DND-41 (cell line): Measurements from ENCODE around the gene ZFP69B.

ENCODE experiments used
- ATAC-seq: fragments of 200-7000 bp; cut with Tn5 transposase; 3 replicates; pipeline ENCODE4 v1.9.1; 2021; ENCODE audit warnings: low read depth; ENCODE audit not compliant: insufficient read depth
- DNase-seq: peaks from one replicate; pipeline ENCODE4 v3.0.0-alpha.2; 2020
- H2AFZ ChIP-seq: 2 replicates; pipeline ENCODE4 v1.6.0; 2012; ENCODE audit warnings: low read depth, low read length
- H3K27ac ChIP-seq: 2 replicates; pipeline ENCODE4 v1.5.1; 2012; ENCODE audit warnings: low read length, inconsistent platforms
- H3K27me3 ChIP-seq: fragments of 200-600 bp; sonication (generic); 2 replicates; pipeline ENCODE4 v1.6.0; 2012; ENCODE audit warnings: low read length, mild to moderate bottlenecking, inconsistent platforms; ENCODE audit not compliant: insufficient read depth, poor library complexity
- H3K36me3 ChIP-seq: 2 replicates; pipeline ENCODE4 v1.5.1; 2012; ENCODE audit warnings: low read length, inconsistent platforms; ENCODE audit not compliant: insufficient read depth
- H3K4me1 ChIP-seq: 2 replicates; pipeline ENCODE4 v1.5.1; 2012; ENCODE audit warnings: mild to moderate bottlenecking, low read length; ENCODE audit not compliant: insufficient read depth
- H3K4me2 ChIP-seq: 2 replicates; pipeline ENCODE4 v1.6.0; 2012; ENCODE audit warnings: mild to moderate bottlenecking, moderate library complexity, low read length, inconsistent platforms; ENCODE audit not compliant: insufficient read depth
- H3K4me3 ChIP-seq, 2 experiments: fragments of 200-600 bp in 1 of 2; shearing (Covaris generic) in 1 of 2; 2 replicates each; pipeline ENCODE4 v1.5.1; 2012 to 2016; ENCODE audit warnings: inconsistent platforms in 2 of 2, low read length in 2 of 2, mild to moderate bottlenecking in 2 of 2, low read depth in 1 of 2, moderate library complexity in 1 of 2
- H3K79me2 ChIP-seq: 2 replicates; pipeline ENCODE4 v1.6.0; 2012; ENCODE audit warnings: low read length, inconsistent platforms; ENCODE audit not compliant: insufficient read depth
- H3K9ac ChIP-seq: 2 replicates; pipeline ENCODE4 v1.6.0; 2012; ENCODE audit warnings: low read depth, mild to moderate bottlenecking, inconsistent platforms, low read length, moderate library complexity
- H3K9me3 ChIP-seq: 2 replicates; pipeline ENCODE4 v1.5.1; 2012; ENCODE audit warnings: low read length, moderate library complexity, mild to moderate bottlenecking, inconsistent platforms; ENCODE audit not compliant: insufficient read depth, severe bottlenecking
- H4K20me1 ChIP-seq: 2 replicates; pipeline ENCODE4 v1.6.0; 2012; ENCODE audit warnings: low read length; ENCODE audit not compliant: insufficient read depth
- EZH2 ChIP-seq: IDR thresholded peaks from 3 replicates; pipeline ENCODE4 v1.6.1; 2012; ENCODE audit warnings: borderline replicate concordance, low read depth, mild to moderate bottlenecking, moderate library complexity, low read length, inconsistent platforms; ENCODE audit not compliant: severe bottlenecking
- TF ChIP-seq, protein P1 (sequence below): IDR thresholded peaks from 2 replicates; pipeline ENCODE4 v1.5.1; 2012; ENCODE audit warnings: borderline replicate concordance, low read length, moderate library complexity, mild to moderate bottlenecking; ENCODE audit not compliant: poor library complexity, severe bottlenecking; ENCODE audit errors: extremely low read depth

ZFP69B gene

DNA sequence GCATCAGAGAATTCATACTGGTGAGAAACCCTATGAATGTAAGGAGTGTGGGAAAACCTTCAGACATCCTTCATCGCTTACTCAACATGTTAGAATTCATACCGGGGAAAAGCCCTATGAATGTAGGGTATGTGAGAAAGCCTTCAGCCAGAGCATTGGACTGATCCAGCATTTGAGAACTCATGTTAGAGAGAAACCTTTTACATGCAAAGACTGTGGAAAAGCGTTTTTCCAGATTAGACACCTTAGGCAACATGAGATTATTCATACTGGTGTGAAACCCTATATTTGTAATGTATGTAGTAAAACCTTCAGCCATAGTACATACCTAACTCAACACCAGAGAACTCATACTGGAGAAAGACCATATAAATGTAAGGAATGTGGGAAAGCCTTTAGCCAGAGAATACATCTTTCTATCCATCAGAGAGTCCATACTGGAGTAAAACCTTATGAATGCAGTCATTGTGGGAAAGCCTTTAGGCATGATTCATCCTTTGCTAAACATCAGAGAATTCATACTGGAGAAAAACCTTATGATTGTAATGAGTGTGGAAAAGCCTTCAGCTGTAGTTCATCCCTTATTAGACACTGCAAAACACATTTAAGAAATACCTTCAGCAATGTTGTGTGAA, 12.8 kb downstream of the ZFP69B start:
- H3K27ac ChIP-seq: no peak overlapping the region
- ATAC-seq (no peak), DNase-seq (no peak)
- peaks cover 40% of the 10 kb centered on the region for H3K36me3 ChIP-seq
- H3K9me3 ChIP-seq: peaks cover 89% of the 10 kb centered on the region
- no peak overlapping the region for H3K9ac ChIP-seq
- TF ChIP-seq EZH2: no peak
- TF ChIP-seq, protein P1, sequence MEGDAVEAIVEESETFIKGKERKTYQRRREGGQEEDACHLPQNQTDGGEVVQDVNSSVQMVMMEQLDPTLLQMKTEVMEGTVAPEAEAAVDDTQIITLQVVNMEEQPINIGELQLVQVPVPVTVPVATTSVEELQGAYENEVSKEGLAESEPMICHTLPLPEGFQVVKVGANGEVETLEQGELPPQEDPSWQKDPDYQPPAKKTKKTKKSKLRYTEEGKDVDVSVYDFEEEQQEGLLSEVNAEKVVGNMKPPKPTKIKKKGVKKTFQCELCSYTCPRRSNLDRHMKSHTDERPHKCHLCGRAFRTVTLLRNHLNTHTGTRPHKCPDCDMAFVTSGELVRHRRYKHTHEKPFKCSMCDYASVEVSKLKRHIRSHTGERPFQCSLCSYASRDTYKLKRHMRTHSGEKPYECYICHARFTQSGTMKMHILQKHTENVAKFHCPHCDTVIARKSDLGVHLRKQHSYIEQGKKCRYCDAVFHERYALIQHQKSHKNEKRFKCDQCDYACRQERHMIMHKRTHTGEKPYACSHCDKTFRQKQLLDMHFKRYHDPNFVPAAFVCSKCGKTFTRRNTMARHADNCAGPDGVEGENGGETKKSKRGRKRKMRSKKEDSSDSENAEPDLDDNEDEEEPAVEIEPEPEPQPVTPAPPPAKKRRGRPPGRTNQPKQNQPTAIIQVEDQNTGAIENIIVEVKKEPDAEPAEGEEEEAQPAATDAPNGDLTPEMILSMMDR: no peak
- no peaks in the 10 kb centered on the region for H3K27me3 ChIP-seq
- H3K79me2 ChIP-seq: no peaks in the 10 kb centered on the region
- H3K4me2 ChIP-seq: no peak overlapping the region
- H2AFZ ChIP-seq: no peak overlapping the region
- no peaks in the 10 kb centered on the region for H3K4me1 ChIP-seq
- no peak overlapping the region for H3K4me3 ChIP-seq
- H4K20me1 ChIP-seq: no peaks in the 10 kb centered on the region

DNA sequence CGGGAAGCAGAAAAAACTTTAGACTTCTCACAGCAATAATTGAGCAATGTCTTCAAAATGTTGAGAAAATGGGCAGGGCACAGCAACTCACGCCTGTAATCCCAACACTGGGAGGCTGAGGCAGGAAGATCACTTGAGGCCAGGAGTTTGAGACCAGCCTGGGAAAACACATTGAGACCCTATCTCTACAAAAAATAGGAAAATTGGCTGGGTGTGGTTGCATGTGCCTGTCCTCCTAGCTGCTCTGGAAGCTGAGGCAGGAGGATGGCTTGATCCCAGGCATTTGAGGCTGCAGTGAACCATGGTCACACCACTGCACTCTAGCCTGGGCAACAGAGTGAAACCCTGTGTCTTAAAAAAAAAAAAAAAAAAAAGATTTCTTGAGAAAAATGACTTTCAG, 19.1 kb downstream of the ZFP69B start:
- H3K36me3 ChIP-seq: no peaks in the 10 kb centered on the region
- no peaks in the 10 kb centered on the region for H3K27me3 ChIP-seq
- no peak overlapping the region for H2AFZ ChIP-seq
- H3K4me1 ChIP-seq: no peaks in the 10 kb centered on the region
- H3K79me2 ChIP-seq: no peaks in the 10 kb centered on the region
- H3K9ac ChIP-seq: no peak overlapping the region
- H3K4me2 ChIP-seq: no peak overlapping the region
- TF ChIP-seq, protein P1: no peak
- no peak for TF ChIP-seq EZH2
- ATAC-seq: no peak
- H4K20me1 ChIP-seq: no peaks in the 10 kb centered on the region
- no peak for DNase-seq
- H3K4me3 ChIP-seq: no peak overlapping the region
- H3K27ac ChIP-seq: no peak overlapping the region
- H3K9me3 ChIP-seq: peaks cover 62% of the 10 kb centered on the region

DNA sequence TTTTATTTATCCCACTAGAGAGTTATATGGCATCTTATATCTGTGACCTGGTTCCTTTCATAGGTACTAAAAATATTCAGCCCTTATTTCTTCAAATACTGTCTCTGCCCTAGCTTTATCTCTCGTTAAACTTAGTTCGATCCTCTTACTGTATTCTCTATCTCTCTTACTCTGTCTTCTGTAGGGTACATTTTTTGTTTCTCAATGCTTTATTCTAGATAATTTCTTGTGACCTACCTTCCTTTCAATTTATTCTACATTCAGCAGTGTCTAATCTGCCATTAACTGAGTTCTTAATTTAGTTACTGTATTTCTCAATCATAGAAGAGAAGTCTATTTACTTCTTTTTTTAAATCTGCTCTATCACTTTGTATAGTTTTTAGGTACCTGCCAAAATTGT, 25.0 kb downstream of the ZFP69B start:
- H3K36me3 ChIP-seq: no peaks in the 10 kb centered on the region
- no peaks in the 10 kb centered on the region for H3K27me3 ChIP-seq
- no peak overlapping the region for H3K4me2 ChIP-seq
- TF ChIP-seq, protein P1: no peak
- no peak for TF ChIP-seq EZH2
- H4K20me1 ChIP-seq: no peaks in the 10 kb centered on the region
- H3K4me1 ChIP-seq: peaks cover 31% of the 10 kb centered on the region
- H3K4me3 ChIP-seq: no peak overlapping the region
- peaks cover 14% of the 10 kb centered on the region for H3K79me2 ChIP-seq
- no peak for DNase-seq
- no peak overlapping the region for H3K9ac ChIP-seq
- H3K27ac ChIP-seq: no peak overlapping the region
- no peak for ATAC-seq
- H3K9me3 ChIP-seq: peaks cover 35% of the 10 kb centered on the region
- H2AFZ ChIP-seq: no peak overlapping the region
